Endothelial cell of umbilical vein (primary cell): Measurements from ENCODE around the gene RFX1. TPM values are rescaled to one million over a fixed set of nuclear protein-coding genes. Genes with fewer than 3 reads are reported as not detected.
"Not testable (repeated sequence)": the region's sequence is repeated elsewhere in the genome, so short reads cannot be mapped to it uniquely, and the experiment has no call there.

Experiments used
- BruUV-seq: library from RNA; stranded (reverse); fragments of 400-500 nt; replicated peaks from 2 replicates; lab custom pipeline; 2021; lab: Mats Ljungman, UMichigan
- CTCF ChIA-PET: fragments of 300-600, 350-600 bp; sonication (Branson Sonifier 250); formaldehyde crosslinking; loops from one replicate; lab custom pipeline; 2021; ENCODE audit warnings: antibody characterized with exemption, inconsistent platforms; lab: Charles Lee
- POLR2A ChIA-PET: fragments of 300-600, 350-600 bp; sonication (Branson Sonifier 250); formaldehyde crosslinking; loops from one replicate; lab custom pipeline; 2021; ENCODE audit warnings: antibody characterized with exemption, inconsistent platforms; lab: Charles Lee
- DNase-seq: peaks from one replicate; pipeline ENCODE4 v3.0.0-alpha.2; 2011; ENCODE audit warnings: low read depth, low spot score
- FAIRE-seq: peaks from 2 replicates; lab custom pipeline; 2011; peaks lifted over from hg19 to GRCh38; lab: Jason Lieb, UNC
- H2AFZ ChIP-seq: 2 replicates; pipeline ENCODE4 v1.6.0; 2012; ENCODE audit warnings: low read depth, low read length, control low read depth, inconsistent platforms
- H3K27ac ChIP-seq: 2 replicates; pipeline ENCODE4 v1.5.1; 2011; ENCODE audit warnings: low read depth, mild to moderate bottlenecking, control low read depth, low read length, moderate library complexity; ENCODE audit not compliant: insufficient read depth
- H3K27me3 ChIP-seq, 2 experiments: 2 replicates each; pipeline versions ENCODE4 v1.6.0 to v1.6.1; 2011; ENCODE audit warnings: low read length in 2 of 2, mixed read lengths in 1 of 2; ENCODE audit not compliant: control insufficient read depth in 2 of 2, insufficient read depth in 2 of 2
- H3K36me3 ChIP-seq, 2 experiments: 2 replicates in 1 of 2; 3 replicates in 1 of 2; pipeline ENCODE4 v1.5.1; 2011; ENCODE audit warnings: low read length in 2 of 2, mild to moderate bottlenecking in 1 of 2, moderate library complexity in 1 of 2; ENCODE audit not compliant: control insufficient read depth in 2 of 2, insufficient read depth in 2 of 2; ENCODE audit errors: extremely low read depth in 1 of 2
- H3K4me1 ChIP-seq: 3 replicates; pipeline ENCODE4 v1.5.1; 2011; ENCODE audit warnings: mild to moderate bottlenecking, low read length; ENCODE audit not compliant: control insufficient read depth, insufficient read depth; ENCODE audit errors: extremely low read depth
- H3K4me2 ChIP-seq: 2 replicates; pipeline ENCODE4 v1.6.1; 2011; ENCODE audit warnings: low read length, control low read depth, mixed read lengths; ENCODE audit not compliant: insufficient read depth
- H3K4me3 ChIP-seq, 3 experiments: fragments of 200-600 bp in 1 of 3; sonication (generic), shearing (Covaris generic) in 1 of 3; replicated peaks in 1 of 3; 2 replicates each; pipeline ENCODE4 v1.5.1; 2011 to 2016; ENCODE audit warnings: control low read depth in 3 of 3, low read length in 3 of 3, mild to moderate bottlenecking in 2 of 3, inconsistent platforms in 1 of 3, low read depth in 1 of 3, moderate library complexity in 1 of 3; ENCODE audit not compliant: insufficient read depth in 1 of 3
- H3K79me2 ChIP-seq: 2 replicates; pipeline ENCODE4 v1.6.0; 2012; ENCODE audit warnings: low read length, inconsistent platforms; ENCODE audit not compliant: control insufficient read depth, insufficient read depth
- H3K9ac ChIP-seq: replicated peaks from 2 replicates; pipeline ENCODE3; 2011; ENCODE audit warnings: low read length, control low read depth; ENCODE audit not compliant: insufficient read depth; ENCODE audit errors: extremely low read depth
- H3K9me1 ChIP-seq: replicated peaks from 3 replicates; pipeline ENCODE4 v1.6.0; 2011; ENCODE audit warnings: mild to moderate bottlenecking, low read length; ENCODE audit not compliant: control insufficient read depth, insufficient read depth; ENCODE audit errors: extremely low read depth
- H3K9me3 ChIP-seq: replicated peaks from 2 replicates; pipeline ENCODE4 v1.5.1; 2012; ENCODE audit warnings: low read length, inconsistent platforms; ENCODE audit not compliant: control insufficient read depth, insufficient read depth
- H4K20me1 ChIP-seq: replicated peaks from 2 replicates; pipeline ENCODE3; 2011; ENCODE audit warnings: mild to moderate bottlenecking, low read length; ENCODE audit not compliant: control insufficient read depth, insufficient read depth; ENCODE audit errors: extremely low read depth
- CTCF ChIP-seq, 2 donors: IDR thresholded peaks; 1 replicate in 1 of 2; 2 replicates in 1 of 2; pipeline ENCODE4 v1.5.1; 2011; ENCODE audit warnings: low read length in 2 of 2, mild to moderate bottlenecking in 2 of 2, moderate library complexity in 2 of 2, control low read depth in 1 of 2, inconsistent platforms in 1 of 2, low read depth in 1 of 2; ENCODE audit not compliant: insufficient read depth in 1 of 2; ENCODE audit errors: extremely low read depth in 1 of 2
- FOS ChIP-seq: IDR thresholded peaks from 2 replicates; pipeline ENCODE4 v1.6.1; 2011; ENCODE audit warnings: mild to moderate bottlenecking, low read length, moderate library complexity, borderline replicate concordance; ENCODE audit not compliant: insufficient read depth
- GATA2 ChIP-seq: IDR thresholded peaks from 2 replicates; pipeline ENCODE4 v1.7.0; 2011; ENCODE audit warnings: low read depth, mild to moderate bottlenecking, moderate library complexity, mixed read lengths, low read length; ENCODE audit not compliant: insufficient read length, insufficient read depth
- POLR2A ChIP-seq: IDR thresholded peaks from 2 replicates; pipeline ENCODE4 v1.6.1; 2012; ENCODE audit warnings: low read depth, mild to moderate bottlenecking, control low read depth, low read length
- POLR2AphosphoS5 ChIP-seq: IDR thresholded peaks from 2 replicates; pipeline ENCODE4 v1.6.1; 2012; ENCODE audit warnings: low read depth, mild to moderate bottlenecking, control low read depth, low read length, moderate library complexity; ENCODE audit not compliant: insufficient read depth
- dilution Hi-C: fragments of 300-500 bp; cut with MboI; formaldehyde crosslinking; loops from one replicate; pipeline ENCODE4 v1.15.0; 2019; ENCODE audit warnings: low sequenced_read_pairs; ENCODE audit not compliant: extremely low pct_ligation_motif_present
- intact Hi-C: fragments of 100-400 bp; cut with micrococcal nuclease; formaldehyde crosslinking; loops from one replicate; pipeline ENCODE4 v1.10.0; 2022
- polyA plus RNA-seq, 4 experiments: library from polyadenylated mRNA; depleted of rRNA in 3 of 4; stranded (reverse) in 3 of 4; unstranded in 1 of 4; fragments of >200 nt; gene quantifications; 2 replicates each; pipeline versions ENCODE4 v1.2.1 to v1.2.3, GENCODE V29; 2011 to 2012; ENCODE audit warnings: missing spikeins in 1 of 4
- total RNA-seq: library from RNA; stranded (reverse); gene quantifications from 2 replicates; pipeline ENCODE4 v1.2.3, GENCODE V29; 2021

The RFX1 gene
- total and polyA plus RNA-seq, 2 donors (not counting 3 experiments of a cell fraction or from before 2014, with no cell fraction given), result 2.3 to 14.7 TPM

GRCh38 chr19:13972368-13973155 is 33.6 kb downstream of the RFX1 start:
- Histone ChIP-seq H2AFZ (no peak overlapping the region), H4K20me1 (no peaks in the 10 kb centered on the region), H3K27me3 (no peaks in the 10 kb centered on the region), H3K9ac (no peak overlapping the region), H3K4me2 (no peak overlapping the region), H3K4me3 (no peak overlapping the region), H3K36me3 (peaks cover 0 to 12% of the 10 kb centered on the region in 2 experiments), H3K9me3 (no peaks in the 10 kb centered on the region), H3K4me1 (no peaks in the 10 kb centered on the region), H3K27ac (no peak overlapping the region), H3K9me1 (no peaks in the 10 kb centered on the region), H3K79me2 (no peaks in the 10 kb centered on the region)
- BruUV-seq, result no TSS peak
- FAIRE-seq (no peak), DNase-seq (no peak)
- dilution Hi-C loops, result no loop called here
- TF ChIP-seq FOS (no peak), GATA2 (no peak), CTCF (IDR thresholded peaks at IDR 0.05; ENCODE audit: extremely low read depth in 1 of 2, insufficient read depth in 1 of 2, low read depth in 1 of 2, low read length in 2 of 2) (no peak), POLR2AphosphoS5 (no peak), POLR2A (no peak)
- POLR2A ChIA-PET, result no interaction called here
- CTCF ChIA-PET, result no interaction called here
- intact Hi-C loops, result no loop called here

GRCh38 chr19:13971868-13972267 is 34.3 kb downstream of the RFX1 start:
- dilution Hi-C loops, DNase-seq, H3K79me2 ChIP-seq, intact Hi-C loops, H3K9me1 ChIP-seq, H2AFZ ChIP-seq, H3K4me2 ChIP-seq, H3K4me1 ChIP-seq, H3K4me3 ChIP-seq, H3K9me3 ChIP-seq, H3K27ac ChIP-seq, FAIRE-seq, BruUV-seq, H4K20me1 ChIP-seq, H3K9ac ChIP-seq, H3K27me3 ChIP-seq: not testable (repeated sequence)
- ChIA-PET POLR2A (interaction anchor here (0.6 kb wide), 2 partner anchors 25 to 98 kb away, joined by 3 to 9 read pairs; no protein-coding TSS in a partner anchor), CTCF (interaction anchor here (0.7 kb wide), 1 partner anchor 113 kb away, joined by 5 read pairs; no protein-coding TSS in a partner anchor)
- H3K36me3 ChIP-seq, result peaks cover 0 to 15% of the 10 kb centered on the region in 2 experiments
